Gastroesophageal sphincter (tissue), 4 donors: ENCODE results near the gene FHIT. TPM values are rescaled to one million over a fixed set of nuclear protein-coding genes. Genes with fewer than 3 reads are reported as not detected.

ENCODE experiments used
- ATAC-seq: fragments of 150-250 bp; one replicate; pipeline ENCODE4 v1.9.1; 2016; ENCODE audit warnings: mild to moderate bottlenecking, moderate library complexity
- H3K27ac ChIP-seq, 4 donors: fragments of 200-600 bp; sonication (generic) in 3 of 4; 1 replicate in 3 of 4; 2 replicates in 1 of 4; pipeline ENCODE4 v1.5.1; 2016 to 2019
- H3K27me3 ChIP-seq: fragments of 200-600 bp; sonication (generic); one replicate; pipeline ENCODE4 v1.5.1; 2019
- H3K36me3 ChIP-seq, 2 donors: fragments of 200-600 bp; sonication (generic); one replicate each; pipeline ENCODE4 v1.5.1; 2019; ENCODE audit warnings: control low read depth in 1 of 2
- H3K4me1 ChIP-seq, 3 donors: fragments of 200-600 bp; sonication (generic); 1 replicate in 2 of 3; 2 replicates in 1 of 3; pipeline ENCODE4 v1.5.1; 2016 to 2019; ENCODE audit warnings: control low read depth in 2 of 3
- H3K4me3 ChIP-seq, 2 donors: fragments of 200-600 bp; sonication (generic); one replicate each; pipeline ENCODE4 v1.5.1; 2019; ENCODE audit warnings: mild to moderate bottlenecking in 1 of 2, moderate library complexity in 1 of 2
- H3K9me3 ChIP-seq, 3 donors: fragments of 200-600 bp; sonication (generic); one replicate each; pipeline ENCODE4 v1.5.1; 2017 to 2019; ENCODE audit warnings: control low read depth in 2 of 3
- EP300 ChIP-seq: sonication (generic); formaldehyde crosslinking; IDR thresholded peaks from one replicate; pipeline ENCODE4 v1.6.1; 2017; ENCODE audit warnings: antibody characterized with exemption, mild to moderate bottlenecking
- POLR2A ChIP-seq, 2 donors: fragments of 450-650 bp; IDR thresholded peaks; one replicate each; pipeline ENCODE4 v1.6.1; 2017; ENCODE audit warnings: antibody characterized with exemption in 2 of 2, mild to moderate bottlenecking in 2 of 2, moderate library complexity in 1 of 2
- POLR2AphosphoS5 ChIP-seq: sonication (generic); formaldehyde crosslinking; IDR thresholded peaks from one replicate; pipeline ENCODE4 v1.6.1; 2017; ENCODE audit warnings: antibody characterized with exemption
- WGBS, 2 donors: methylation state at CpG; one replicate each; pipeline ENCODE4 v1.1.5; 2018; ENCODE audit warnings: low coverage in 1 of 2; 5-methylcytosine and 5-hydroxymethylcytosine counted together
- total RNA-seq, 4 donors: library from RNA; depleted of rRNA; stranded (reverse); fragments of >200 nt; gene quantifications; one replicate each; pipeline ENCODE4 v1.1.0, GENCODE V29; 2016
- TF ChIP-seq, protein P1 (sequence below), 4 experiments: fragments of 200-600 bp in 2 of 4; fragments of 450-650 bp in 2 of 4; sonication (generic) in 1 of 4; IDR thresholded peaks; one replicate each; pipeline ENCODE4 v1.5.1; 2017 to 2019; ENCODE audit warnings: antibody characterized with exemption in 4 of 4, mild to moderate bottlenecking in 2 of 4, moderate library complexity in 2 of 4

Gene FHIT
- total RNA-seq, 4 donors from 2014 or later = 1.4 to 7.3 (median 3.9) TPM

- no peaks in the 10 kb centered on the region for H3K27me3 ChIP-seq
- H3K36me3 ChIP-seq = no peaks in the 10 kb centered on the region
- no peaks in the 10 kb centered on the region for H3K4me1 ChIP-seq
- TF ChIP-seq POLR2AphosphoS5 (no peak), EP300 (no peak), POLR2A (IDR thresholded peaks at IDR 0.05) (no peak)
- TF ChIP-seq, protein P1, sequence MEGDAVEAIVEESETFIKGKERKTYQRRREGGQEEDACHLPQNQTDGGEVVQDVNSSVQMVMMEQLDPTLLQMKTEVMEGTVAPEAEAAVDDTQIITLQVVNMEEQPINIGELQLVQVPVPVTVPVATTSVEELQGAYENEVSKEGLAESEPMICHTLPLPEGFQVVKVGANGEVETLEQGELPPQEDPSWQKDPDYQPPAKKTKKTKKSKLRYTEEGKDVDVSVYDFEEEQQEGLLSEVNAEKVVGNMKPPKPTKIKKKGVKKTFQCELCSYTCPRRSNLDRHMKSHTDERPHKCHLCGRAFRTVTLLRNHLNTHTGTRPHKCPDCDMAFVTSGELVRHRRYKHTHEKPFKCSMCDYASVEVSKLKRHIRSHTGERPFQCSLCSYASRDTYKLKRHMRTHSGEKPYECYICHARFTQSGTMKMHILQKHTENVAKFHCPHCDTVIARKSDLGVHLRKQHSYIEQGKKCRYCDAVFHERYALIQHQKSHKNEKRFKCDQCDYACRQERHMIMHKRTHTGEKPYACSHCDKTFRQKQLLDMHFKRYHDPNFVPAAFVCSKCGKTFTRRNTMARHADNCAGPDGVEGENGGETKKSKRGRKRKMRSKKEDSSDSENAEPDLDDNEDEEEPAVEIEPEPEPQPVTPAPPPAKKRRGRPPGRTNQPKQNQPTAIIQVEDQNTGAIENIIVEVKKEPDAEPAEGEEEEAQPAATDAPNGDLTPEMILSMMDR (IDR thresholded peaks at IDR 0.05) = no peak
- H3K27ac ChIP-seq = no peak overlapping the region
- 67 to 80% methylated on average over 1 to 6 of the region's 6 CpGs for WGBS, 2 donors
- H3K9me3 ChIP-seq = no peaks in the 10 kb centered on the region
- no peak overlapping the region for H3K4me3 ChIP-seq
- no peak for ATAC-seq
Measured at GRCh38 chr3:60757724-60758123, 493.5 kb downstream of the FHIT start.

DNA sequence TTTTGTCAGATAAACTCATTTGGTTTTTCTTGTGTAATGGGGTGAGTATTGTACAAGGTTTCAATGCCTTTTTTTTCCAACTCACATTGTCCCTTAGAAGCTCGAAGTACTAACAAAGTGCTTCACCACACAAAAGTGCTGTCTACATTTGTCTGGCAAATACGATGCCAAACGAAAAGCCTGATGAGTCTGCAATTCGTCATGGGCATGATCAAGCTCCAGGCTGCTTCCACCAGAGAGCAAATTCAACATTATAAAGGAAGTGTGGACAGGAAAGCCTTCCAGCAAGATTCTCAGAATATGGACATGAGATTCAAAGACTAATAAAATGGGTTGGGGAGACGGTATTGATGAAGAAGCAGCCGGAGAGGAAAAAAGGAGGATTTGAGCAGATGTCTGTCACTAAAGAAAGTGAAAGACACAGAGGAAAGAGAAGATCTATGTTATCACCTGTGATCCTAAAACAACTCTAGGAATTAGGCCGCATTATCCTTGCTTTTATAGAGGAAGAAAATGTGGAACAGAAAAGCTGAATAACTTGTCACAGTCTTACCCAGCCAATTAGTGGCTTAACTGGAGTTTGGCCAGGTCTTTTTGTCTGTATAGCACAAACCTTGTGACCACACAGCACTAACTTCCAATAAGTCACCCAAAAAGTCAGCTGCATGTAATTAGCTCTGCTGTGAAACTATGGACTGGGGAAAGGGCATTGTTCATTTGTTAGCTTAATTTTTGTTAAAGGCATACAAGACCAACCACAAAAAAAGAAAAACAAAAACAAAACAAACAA, 494.8 kb downstream of the FHIT start:
- H3K4me1 ChIP-seq = no peaks in the 10 kb centered on the region
- no peaks in the 10 kb centered on the region for H3K36me3 ChIP-seq
- no peak for TF ChIP-seq EP300
- TF ChIP-seq POLR2AphosphoS5 = no peak
- TF ChIP-seq POLR2A (IDR thresholded peaks at IDR 0.05) = no peak
- TF ChIP-seq, protein P1 (IDR thresholded peaks at IDR 0.05) = no peak
- no peaks in the 10 kb centered on the region for H3K9me3 ChIP-seq
- no peaks in the 10 kb centered on the region for H3K27me3 ChIP-seq
- WGBS, 2 donors = 71 to 91% methylated on average over 4 to 7 of the region's 7 CpGs
- no peak overlapping the region for H3K27ac ChIP-seq
- H3K4me3 ChIP-seq = no peak overlapping the region
- no peak for ATAC-seq

DNA sequence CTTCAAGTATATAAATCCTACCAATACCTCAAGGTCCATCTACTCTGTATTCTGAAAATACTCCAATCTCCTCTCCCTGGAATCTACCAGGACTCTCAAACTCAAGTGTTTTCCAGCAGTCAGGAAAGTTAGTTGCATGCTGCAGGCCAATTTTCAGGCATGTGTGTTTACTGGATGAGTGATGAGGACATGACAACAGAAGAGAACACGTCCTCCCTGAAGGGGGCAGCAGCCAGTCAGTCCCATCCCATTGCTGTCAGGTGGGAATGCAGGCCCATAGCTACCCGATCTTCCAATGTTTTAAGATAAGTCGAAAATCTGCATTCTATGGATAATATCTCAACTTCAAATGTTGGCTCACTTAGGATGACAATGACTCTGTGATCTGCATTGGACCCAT, 496.2 kb downstream of the FHIT start:
- 57 to 64% methylated on average over 2 to 3 of the region's 3 CpGs for WGBS, 2 donors
- H3K36me3 ChIP-seq = no peaks in the 10 kb centered on the region
- no peak for TF ChIP-seq POLR2AphosphoS5
- no peak for TF ChIP-seq EP300
- no peak for TF ChIP-seq POLR2A (IDR thresholded peaks at IDR 0.05)
- TF ChIP-seq, protein P1 (IDR thresholded peaks at IDR 0.05) = no peak
- no peak overlapping the region for H3K4me3 ChIP-seq
- no peaks in the 10 kb centered on the region for H3K27me3 ChIP-seq
- H3K27ac ChIP-seq = no peak overlapping the region
- no peaks in the 10 kb centered on the region for H3K9me3 ChIP-seq
- ATAC-seq = no peak
- no peaks in the 10 kb centered on the region for H3K4me1 ChIP-seq

DNA sequence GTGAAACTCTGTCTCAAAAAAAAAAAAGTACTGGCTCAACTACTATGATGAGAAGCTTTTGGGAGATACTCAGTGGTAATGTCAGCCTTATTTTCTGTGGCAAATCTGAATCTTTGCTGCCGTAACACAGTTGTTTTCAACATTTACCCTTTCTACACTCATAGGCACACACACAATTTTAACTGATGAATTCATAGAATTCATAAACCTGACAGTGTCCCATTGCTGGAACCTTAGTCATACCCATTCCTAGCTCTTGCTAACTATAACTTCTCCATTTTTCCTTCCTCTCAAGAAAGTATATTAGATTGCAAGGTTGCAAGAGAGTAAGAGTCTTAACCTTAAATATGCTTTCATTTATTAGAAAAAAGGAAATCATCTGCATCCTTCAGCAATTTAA, 496.6 kb downstream of the FHIT start:
- Histone ChIP-seq H3K4me1 (no peaks in the 10 kb centered on the region), H3K9me3 (no peaks in the 10 kb centered on the region), H3K27ac (no peak overlapping the region), H3K36me3 (no peaks in the 10 kb centered on the region), H3K4me3 (no peak overlapping the region), H3K27me3 (no peaks in the 10 kb centered on the region)
- WGBS, 2 donors = 100% methylated on average over 1 of the region's 1 CpG
- TF ChIP-seq, protein P1 (IDR thresholded peaks at IDR 0.05) = no peak
- TF ChIP-seq POLR2AphosphoS5 (no peak), POLR2A (IDR thresholded peaks at IDR 0.05) (no peak), EP300 (no peak)
- ATAC-seq = no peak

DNA sequence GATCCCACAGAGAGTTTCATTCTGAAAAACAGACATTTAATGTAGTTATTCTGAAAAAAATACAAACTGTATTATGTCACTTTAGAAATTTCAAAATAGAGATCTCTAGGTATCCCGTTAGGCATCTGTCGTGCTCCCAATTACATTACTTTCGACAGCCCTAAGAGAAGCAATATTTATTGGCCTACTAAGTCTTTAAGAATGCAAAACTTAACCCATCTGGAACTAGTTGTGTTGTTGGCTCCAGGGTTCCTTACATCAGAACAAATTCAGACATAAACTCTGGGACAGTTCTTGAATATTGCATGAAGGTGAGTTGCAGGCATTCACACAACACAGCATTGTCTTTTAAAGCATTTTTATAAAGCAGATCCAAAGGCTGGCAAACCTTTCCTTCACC, 498.4 kb downstream of the FHIT start:
- 56 to 73% methylated on average over 3 of the region's 3 CpGs for WGBS, 2 donors
- H3K27ac ChIP-seq = no peak overlapping the region
- H3K27me3 ChIP-seq = no peaks in the 10 kb centered on the region
- no peak overlapping the region for H3K4me3 ChIP-seq
- H3K9me3 ChIP-seq = no peaks in the 10 kb centered on the region
- TF ChIP-seq POLR2AphosphoS5 (no peak), POLR2A (IDR thresholded peaks at IDR 0.05) (no peak), EP300 (no peak)
- TF ChIP-seq, protein P1 (IDR thresholded peaks at IDR 0.05) = no peak
- ATAC-seq = no peak
- H3K4me1 ChIP-seq = no peaks in the 10 kb centered on the region
- H3K36me3 ChIP-seq = no peaks in the 10 kb centered on the region
